ENCODE results near the gene TMEM229A.

DNA sequence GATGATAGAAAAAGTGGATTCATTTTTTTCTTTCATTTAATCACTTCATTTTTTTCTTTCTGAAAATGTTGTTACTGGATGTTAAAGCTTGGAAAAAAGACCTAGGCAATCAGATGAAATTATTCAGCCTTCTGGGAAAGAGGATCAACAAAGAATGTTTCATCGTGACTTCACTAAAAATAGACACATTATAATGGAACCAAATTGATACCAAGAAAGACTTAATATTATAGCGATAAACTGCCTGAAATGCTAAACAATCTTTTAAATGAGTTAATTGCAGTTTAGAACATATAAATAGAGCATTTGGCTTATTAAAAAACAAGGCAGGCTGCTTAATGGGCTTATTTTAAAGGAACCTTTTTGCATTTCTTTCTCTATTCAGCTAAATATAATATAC lies 25.6 kb upstream of the TMEM229A start:
- TF ChIP-seq ZNF585B (tag by site-specific recombination; IDR thresholded peaks at IDR 0.05) (no peak), CTCF (tag by site-specific recombination; IDR thresholded peaks at IDR 0.05) (no peak), ZNF274 (IDR thresholded peaks at IDR 0.05; ENCODE audit: low read length) (no peak), ZNF274 (tag by site-specific recombination; IDR thresholded peaks at IDR 0.05; ENCODE audit: borderline replicate concordance) (no peak), GLIS1 (tag by site-specific recombination; IDR thresholded peaks at IDR 0.05) (no peak), ZBTB8A (tag by site-specific recombination; IDR thresholded peaks at IDR 0.05) (no peak), PATZ1 (tag by site-specific recombination; IDR thresholded peaks at IDR 0.05) (no peak), KLF9 (tag by site-specific recombination; IDR thresholded peaks at IDR 0.05; ENCODE audit: low read depth) (no peak), ZNF792 (tag by site-specific recombination; IDR thresholded peaks at IDR 0.05) (no peak), PRDM1 (tag by site-specific recombination; IDR thresholded peaks at IDR 0.05) (no peak), ZNF211 (tag by site-specific recombination; IDR thresholded peaks at IDR 0.05; ENCODE audit: low read depth) (no peak), ZNF555 (tag by site-specific recombination; conservative IDR thresholded peaks at IDR 0.05) (no peak), ZNF223 (tag by site-specific recombination; IDR thresholded peaks at IDR 0.05) (no peak)
- TF ChIP-seq, protein P1, sequence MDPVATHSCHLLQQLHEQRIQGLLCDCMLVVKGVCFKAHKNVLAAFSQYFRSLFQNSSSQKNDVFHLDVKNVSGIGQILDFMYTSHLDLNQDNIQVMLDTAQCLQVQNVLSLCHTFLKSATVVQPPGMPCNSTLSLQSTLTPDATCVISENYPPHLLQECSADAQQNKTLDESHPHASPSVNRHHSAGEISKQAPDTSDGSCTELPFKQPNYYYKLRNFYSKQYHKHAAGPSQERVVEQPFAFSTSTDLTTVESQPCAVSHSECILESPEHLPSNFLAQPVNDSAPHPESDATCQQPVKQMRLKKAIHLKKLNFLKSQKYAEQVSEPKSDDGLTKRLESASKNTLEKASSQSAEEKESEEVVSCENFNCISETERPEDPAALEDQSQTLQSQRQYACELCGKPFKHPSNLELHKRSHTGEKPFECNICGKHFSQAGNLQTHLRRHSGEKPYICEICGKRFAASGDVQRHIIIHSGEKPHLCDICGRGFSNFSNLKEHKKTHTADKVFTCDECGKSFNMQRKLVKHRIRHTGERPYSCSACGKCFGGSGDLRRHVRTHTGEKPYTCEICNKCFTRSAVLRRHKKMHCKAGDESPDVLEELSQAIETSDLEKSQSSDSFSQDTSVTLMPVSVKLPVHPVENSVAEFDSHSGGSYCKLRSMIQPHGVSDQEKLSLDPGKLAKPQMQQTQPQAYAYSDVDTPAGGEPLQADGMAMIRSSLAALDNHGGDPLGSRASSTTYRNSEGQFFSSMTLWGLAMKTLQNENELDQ (tag by site-specific recombination; IDR thresholded peaks at IDR 0.05; ENCODE audit: low read depth), result no peak
- TF ChIP-seq, protein P2, sequence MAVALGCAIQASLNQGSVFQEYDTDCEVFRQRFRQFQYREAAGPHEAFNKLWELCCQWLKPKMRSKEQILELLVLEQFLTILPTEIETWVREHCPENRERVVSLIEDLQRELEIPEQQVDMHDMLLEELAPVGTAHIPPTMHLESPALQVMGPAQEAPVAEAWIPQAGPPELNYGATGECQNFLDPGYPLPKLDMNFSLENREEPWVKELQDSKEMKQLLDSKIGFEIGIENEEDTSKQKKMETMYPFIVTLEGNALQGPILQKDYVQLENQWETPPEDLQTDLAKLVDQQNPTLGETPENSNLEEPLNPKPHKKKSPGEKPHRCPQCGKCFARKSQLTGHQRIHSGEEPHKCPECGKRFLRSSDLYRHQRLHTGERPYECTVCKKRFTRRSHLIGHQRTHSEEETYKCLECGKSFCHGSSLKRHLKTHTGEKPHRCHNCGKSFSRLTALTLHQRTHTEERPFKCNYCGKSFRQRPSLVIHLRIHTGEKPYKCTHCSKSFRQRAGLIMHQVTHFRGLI (tag by site-specific recombination; IDR thresholded peaks at IDR 0.05), result no peak
